Left ventricle myocardium superior (tissue), 1 donor: Measurements from ENCODE around the gene TMEM184B. TPM values are rescaled to one million over a fixed set of nuclear protein-coding genes. Genes with fewer than 3 reads are reported as not detected.
"Not testable (repeated sequence)": the region's sequence is repeated elsewhere in the genome, so short reads cannot be mapped to it uniquely, and the experiment has no call there.

Experiments used
- ATAC-seq: fragments of 200-7000 bp; cut with Tn5 transposase; one replicate; pipeline ENCODE4 v1.9.1; 2020; ENCODE audit warnings: mild to moderate bottlenecking, moderate library complexity
- DNase-seq: peaks from one replicate; pipeline ENCODE4 v3.0.0-alpha.2; 2020
- intact Hi-C: fragments of 100-400 bp; cut with micrococcal nuclease; formaldehyde crosslinking; loops from one replicate; pipeline ENCODE4 v1.11.0; 2022
- total RNA-seq: library from RNA; stranded (reverse); fragmentation: NEBNext Ultra II Directional; extraction: Animal tissue kit (Norgen Biotek cat#: 25700); gene quantifications from one replicate; pipeline ENCODE4 v1.2.1, GENCODE V29; 2021
- donor health status: DM: no; HTN: yes; CAD: no; lungs with severe emphysema.

Gene TMEM184B
- total RNA-seq, 1 donor from 2014 or later: 42.8 TPM

GRCh38 chr22:38196791-38197419 lies 75.9 kb downstream of the TMEM184B start:
- peak; percentile 63 for DNase-seq
- ATAC-seq: no peak
- intact Hi-C loops: no loop called here

- intact Hi-C loops: no loop called here
- peak; percentile 53 for DNase-seq
- ATAC-seq: peak; percentile 72
These were observed 79.2 kb downstream of the TMEM184B start for GRCh38 chr22:38193580-38193979.

- intact Hi-C loops: no loop called here
- ATAC-seq (no peak), DNase-seq (no peak)
These were observed 80.3 kb downstream of the TMEM184B start for GRCh38 chr22:38192475-38192863.

GRCh38 chr22:38191731-38192474 lies 80.9 kb downstream of the TMEM184B start:
- ATAC-seq: no peak
- DNase-seq: no peak
- intact Hi-C loops: no loop called here

- intact Hi-C loops: no loop called here
- ATAC-seq: no peak
- DNase-seq: no peak
These were observed 81.8 kb downstream of the TMEM184B start for GRCh38 chr22:38191055-38191454.

- DNase-seq (no peak), ATAC-seq (no peak)
- intact Hi-C loops: no loop called here
These were observed 82.2 kb downstream of the TMEM184B start for GRCh38 chr22:38190581-38190980.

GRCh38 chr22:38189104-38189503 lies 83.7 kb downstream of the TMEM184B start:
- DNase-seq (no peak), ATAC-seq (no peak)
- intact Hi-C loops: no loop called here

- intact Hi-C loops: no loop called here
- no peak for DNase-seq
- ATAC-seq: no peak
These were observed 85.2 kb downstream of the TMEM184B start for GRCh38 chr22:38187413-38188212.

- ATAC-seq (no peak), DNase-seq (no peak)
- intact Hi-C loops: no loop called here
These were observed 86.4 kb downstream of the TMEM184B start for GRCh38 chr22:38186429-38186828.

GRCh38 chr22:38184788-38185187 lies 88.0 kb downstream of the TMEM184B start:
- no peak for ATAC-seq
- intact Hi-C loops: no loop called here
- DNase-seq: no peak

GRCh38 chr22:38181453-38182200 lies 91.2 kb downstream of the TMEM184B start, which contains the start of gene PLA2G6:
PLA2G6 (minus strand) TSS chr22:38181830; CDS start chr22:38169426, 12,404 bp downstream.
- peak; percentile 99 for DNase-seq
- intact Hi-C loops: no loop called here
- peak; percentile 96 for ATAC-seq

- intact Hi-C loops: no loop called here
- ATAC-seq: peak; percentile 33
- DNase-seq: no peak
These were observed 91.9 kb downstream of the TMEM184B start for GRCh38 chr22:38180841-38181452.

- intact Hi-C loops, DNase-seq, ATAC-seq: not testable (repeated sequence)
These were observed 94.2 kb downstream of the TMEM184B start for GRCh38 chr22:38178605-38178937.

GRCh38 chr22:38177926-38178604 lies 94.7 kb downstream of the TMEM184B start:
- intact Hi-C loops: no loop called here
- ATAC-seq (peak; percentile 29), DNase-seq (peak; percentile 43)

GRCh38 chr22:38177571-38177925 lies 95.3 kb downstream of the TMEM184B start:
- DNase-seq, intact Hi-C loops, ATAC-seq: not testable (repeated sequence)

- no peak for ATAC-seq
- no peak for DNase-seq
- intact Hi-C loops: no loop called here
These were observed 95.8 kb downstream of the TMEM184B start for GRCh38 chr22:38177044-38177443.

- ATAC-seq (peak; percentile 80), DNase-seq (peak; percentile 88)
- intact Hi-C loops: no loop called here
These were observed 96.6 kb downstream of the TMEM184B start for GRCh38 chr22:38176170-38176741.
